H54 (cell line): ENCODE data around the gene SNX19.

Experiments used
- DNase-seq: peaks from one replicate; pipeline ENCODE4 v3.0.0; 2011; ENCODE audit warnings: low spot score, mixed read lengths; ENCODE audit not compliant: insufficient read length
- FAIRE-seq: peaks from 3 replicates; lab custom pipeline; 2011; peaks lifted over from hg19 to GRCh38; lab: Jason Lieb, UNC
- POLR2A ChIP-seq: IDR thresholded peaks from 2 replicates; pipeline ENCODE4 v1.6.1; 2011; ENCODE audit warnings: low read depth, mild to moderate bottlenecking, low read length

SNX19 gene

DNA sequence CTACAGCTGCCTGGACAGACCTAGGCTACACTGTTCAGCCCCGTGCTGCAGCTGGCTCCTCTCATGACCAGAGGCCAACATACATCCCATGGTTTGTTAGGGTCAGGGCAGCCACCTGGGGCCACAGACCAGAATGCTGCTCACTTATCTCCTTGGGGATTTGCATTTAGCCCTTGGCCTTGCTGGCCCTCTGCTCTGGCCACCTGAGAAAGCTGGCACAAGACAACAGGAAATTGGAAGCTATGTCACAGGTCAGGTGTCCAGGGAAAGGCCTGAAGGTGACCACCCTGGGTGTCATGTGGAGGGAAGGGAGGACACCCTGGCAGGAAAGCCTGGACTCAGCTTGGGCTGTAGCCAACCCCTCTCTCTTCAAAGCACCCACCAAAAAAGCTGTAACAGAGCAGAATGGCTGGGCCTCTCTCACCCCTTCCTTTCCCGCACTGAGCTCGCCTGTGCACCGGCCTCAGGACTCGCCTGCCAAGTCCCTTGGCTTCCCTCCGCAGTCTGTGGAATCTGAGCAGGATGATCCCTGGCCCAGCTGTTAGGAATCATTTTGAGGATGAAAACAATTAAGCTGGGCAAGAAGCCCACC lies 86.3 kb downstream of the SNX19 start:
- no peak for DNase-seq
- no peak for TF ChIP-seq POLR2A
- FAIRE-seq: no peak

DNA sequence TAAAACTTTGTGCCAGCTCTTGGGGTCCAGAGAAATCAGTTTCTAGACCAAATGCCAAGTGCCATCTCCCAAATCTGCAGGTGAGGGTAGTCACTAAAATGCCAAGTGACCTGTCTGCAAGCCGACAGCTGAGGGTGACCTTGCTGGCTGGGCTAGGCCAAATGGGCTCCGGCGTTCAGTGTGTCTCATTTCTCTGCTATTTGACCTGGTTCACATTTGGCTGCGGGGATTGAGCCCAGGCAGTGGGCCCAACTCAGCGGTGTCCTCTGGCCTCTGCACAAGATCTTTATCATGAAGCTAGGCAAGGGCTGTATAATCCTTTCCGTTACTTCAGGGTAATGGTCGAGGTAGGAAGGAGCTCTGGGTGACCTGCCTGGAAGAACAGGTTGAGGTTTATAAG lies 87.5 kb downstream of the SNX19 start:
- FAIRE-seq: no peak
- no peak for DNase-seq
- no peak for TF ChIP-seq POLR2A

DNA sequence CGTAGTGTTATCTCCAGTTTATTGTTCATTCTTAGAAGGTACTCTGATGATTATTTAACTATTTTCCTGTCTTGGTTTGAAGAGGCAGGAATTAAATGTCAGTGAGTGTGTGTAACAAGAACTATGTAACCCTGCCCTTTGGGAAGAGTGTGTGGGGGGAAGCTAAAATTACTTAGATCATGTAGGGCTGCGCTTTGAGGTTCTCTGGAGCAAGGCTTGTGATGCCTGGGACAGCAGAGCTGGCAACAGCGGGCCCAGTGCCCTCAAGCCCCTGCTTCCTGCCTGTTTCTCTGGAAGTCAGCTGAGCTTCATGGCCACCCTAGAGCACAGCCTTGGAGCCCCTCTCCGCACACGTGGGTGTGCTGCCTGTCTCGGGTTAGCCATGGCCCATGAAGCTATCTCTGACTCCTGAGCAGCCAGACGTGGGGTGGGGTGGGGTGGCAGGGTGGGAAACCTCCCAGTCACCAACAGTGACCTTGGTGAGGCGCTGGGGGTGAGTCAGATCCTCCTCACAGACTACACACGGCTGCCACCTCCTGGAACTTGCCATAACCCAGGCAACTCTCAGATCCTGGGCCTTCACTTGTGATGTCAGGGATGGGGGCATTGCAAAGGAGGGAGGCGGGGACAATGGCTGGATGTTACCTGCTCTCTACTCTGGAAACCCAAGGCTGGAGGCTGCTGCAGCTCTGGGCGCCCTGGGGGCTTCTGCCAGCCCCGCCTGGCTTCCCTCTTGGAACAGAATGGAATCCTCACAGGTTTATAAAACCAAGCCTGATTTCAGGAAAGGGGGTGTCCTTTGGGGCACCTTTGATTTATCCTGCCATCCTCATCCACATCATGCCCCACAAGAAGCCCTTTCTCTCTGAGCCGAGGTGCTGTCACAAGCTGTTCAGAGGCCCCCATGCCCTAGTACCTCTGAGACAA lies 88.6 kb downstream of the SNX19 start:
- no peak for FAIRE-seq
- TF ChIP-seq POLR2A: no peak
- peak; percentile 54 for DNase-seq

DNA sequence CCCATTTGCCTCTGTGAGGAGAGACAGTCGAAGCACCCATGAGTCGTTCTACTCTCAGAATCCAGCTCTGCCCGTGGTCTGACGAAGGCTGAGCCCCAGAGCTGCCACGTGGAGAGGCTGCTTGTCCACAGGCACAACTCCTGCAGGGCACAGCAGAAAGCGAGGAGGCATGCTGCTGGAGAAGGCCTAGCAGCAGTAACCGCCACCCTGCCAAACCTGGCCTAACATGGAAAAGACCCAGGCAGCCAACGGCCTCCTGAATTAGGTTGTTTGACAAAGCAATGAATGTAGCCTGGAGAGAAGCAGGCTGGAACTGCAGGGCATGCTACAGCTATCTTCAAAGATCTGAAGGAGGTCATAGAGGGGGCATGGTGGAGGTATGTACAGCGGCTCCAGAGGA lies 89.7 kb downstream of the SNX19 start:
- DNase-seq (no peak), FAIRE-seq (no peak)
- no peak for TF ChIP-seq POLR2A

DNA sequence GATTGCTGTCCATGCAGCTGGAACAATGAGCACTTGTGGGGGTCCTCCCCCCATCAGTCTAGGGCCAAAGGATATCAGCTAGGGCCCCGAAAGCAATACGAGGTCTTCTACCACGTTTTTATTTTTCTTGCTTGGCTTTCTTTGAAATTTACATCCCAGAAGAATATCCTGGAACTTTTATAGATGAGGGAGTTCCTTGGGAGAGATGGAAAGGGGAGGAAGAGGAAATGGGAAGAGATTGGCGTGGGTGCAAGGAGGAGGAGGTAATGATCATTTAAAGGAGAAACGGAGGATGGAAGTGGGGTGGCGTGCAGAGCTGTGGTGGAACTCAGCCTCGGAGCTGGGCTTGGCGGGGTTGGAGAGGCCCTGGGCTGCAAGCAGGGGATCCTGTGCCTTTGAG lies 90.3 kb downstream of the SNX19 start:
- DNase-seq (no peak), FAIRE-seq (no peak)
- no peak for TF ChIP-seq POLR2A

DNA sequence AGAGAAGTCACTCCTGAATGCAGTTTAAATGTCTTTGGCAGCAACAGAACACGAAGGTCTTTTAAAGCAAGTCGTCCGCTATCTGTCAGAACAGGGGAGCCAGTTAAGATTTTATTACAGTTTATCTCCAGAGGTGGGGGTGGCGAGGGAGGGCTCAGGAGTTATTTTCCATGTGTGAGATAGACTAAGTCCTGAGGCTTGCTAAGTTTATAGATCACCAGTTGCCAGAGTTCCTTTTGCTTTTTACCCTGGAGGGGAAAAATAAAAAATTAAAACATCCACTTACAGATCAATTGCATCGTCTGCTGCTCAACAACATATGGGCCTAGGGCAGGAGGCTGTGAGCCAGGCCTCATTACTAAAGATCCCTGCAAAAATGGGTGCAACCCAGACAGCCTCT lies 90.7 kb downstream of the SNX19 start:
- FAIRE-seq: no peak

More for the DNA sequence above, 90.7 kb downstream of the SNX19 start:
- no peak for DNase-seq
- no peak for TF ChIP-seq POLR2A
